ENCODE data around the gene SYCE1.

GRCh38 chr10:133509700-133510099 is 55.7 kb downstream of the SYCE1 start:
- TF ChIP-seq POLR2AphosphoS5 (IDR thresholded peaks at IDR 0.05; ENCODE audit: low read depth) (no peak), CTCF (IDR thresholded peaks at IDR 0.05; ENCODE audit: insufficient read depth, low read length) (no peak), REST (IDR thresholded peaks at IDR 0.05; ENCODE audit: insufficient replicate concordance, low read depth) (no peak), SPI1 (IDR thresholded peaks at IDR 0.05; ENCODE audit: borderline replicate concordance, low read depth) (no peak)

Measured in HL-60 (cell line).